Vein endothelial cell (primary cell): Measurements from ENCODE around the gene TIMELESS. TPM values are rescaled to one million over a fixed set of nuclear protein-coding genes. Genes with fewer than 3 reads are reported as not detected.

Experiments
- total RNA-seq: library from RNA; depleted of rRNA; stranded (reverse); fragments of >200 nt; gene quantifications from 2 replicates; pipeline ENCODE4 v1.2.3, GENCODE V29; 2012

The TIMELESS gene, protein sequence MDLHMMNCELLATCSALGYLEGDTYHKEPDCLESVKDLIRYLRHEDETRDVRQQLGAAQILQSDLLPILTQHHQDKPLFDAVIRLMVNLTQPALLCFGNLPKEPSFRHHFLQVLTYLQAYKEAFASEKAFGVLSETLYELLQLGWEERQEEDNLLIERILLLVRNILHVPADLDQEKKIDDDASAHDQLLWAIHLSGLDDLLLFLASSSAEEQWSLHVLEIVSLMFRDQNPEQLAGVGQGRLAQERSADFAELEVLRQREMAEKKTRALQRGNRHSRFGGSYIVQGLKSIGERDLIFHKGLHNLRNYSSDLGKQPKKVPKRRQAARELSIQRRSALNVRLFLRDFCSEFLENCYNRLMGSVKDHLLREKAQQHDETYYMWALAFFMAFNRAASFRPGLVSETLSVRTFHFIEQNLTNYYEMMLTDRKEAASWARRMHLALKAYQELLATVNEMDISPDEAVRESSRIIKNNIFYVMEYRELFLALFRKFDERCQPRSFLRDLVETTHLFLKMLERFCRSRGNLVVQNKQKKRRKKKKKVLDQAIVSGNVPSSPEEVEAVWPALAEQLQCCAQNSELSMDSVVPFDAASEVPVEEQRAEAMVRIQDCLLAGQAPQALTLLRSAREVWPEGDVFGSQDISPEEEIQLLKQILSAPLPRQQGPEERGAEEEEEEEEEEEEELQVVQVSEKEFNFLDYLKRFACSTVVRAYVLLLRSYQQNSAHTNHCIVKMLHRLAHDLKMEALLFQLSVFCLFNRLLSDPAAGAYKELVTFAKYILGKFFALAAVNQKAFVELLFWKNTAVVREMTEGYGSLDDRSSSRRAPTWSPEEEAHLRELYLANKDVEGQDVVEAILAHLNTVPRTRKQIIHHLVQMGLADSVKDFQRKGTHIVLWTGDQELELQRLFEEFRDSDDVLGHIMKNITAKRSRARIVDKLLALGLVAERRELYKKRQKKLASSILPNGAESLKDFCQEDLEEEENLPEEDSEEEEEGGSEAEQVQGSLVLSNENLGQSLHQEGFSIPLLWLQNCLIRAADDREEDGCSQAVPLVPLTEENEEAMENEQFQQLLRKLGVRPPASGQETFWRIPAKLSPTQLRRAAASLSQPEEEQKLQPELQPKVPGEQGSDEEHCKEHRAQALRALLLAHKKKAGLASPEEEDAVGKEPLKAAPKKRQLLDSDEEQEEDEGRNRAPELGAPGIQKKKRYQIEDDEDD
- 5.2 and 7.5 TPM in 2 replicates for total RNA-seq

DNA sequence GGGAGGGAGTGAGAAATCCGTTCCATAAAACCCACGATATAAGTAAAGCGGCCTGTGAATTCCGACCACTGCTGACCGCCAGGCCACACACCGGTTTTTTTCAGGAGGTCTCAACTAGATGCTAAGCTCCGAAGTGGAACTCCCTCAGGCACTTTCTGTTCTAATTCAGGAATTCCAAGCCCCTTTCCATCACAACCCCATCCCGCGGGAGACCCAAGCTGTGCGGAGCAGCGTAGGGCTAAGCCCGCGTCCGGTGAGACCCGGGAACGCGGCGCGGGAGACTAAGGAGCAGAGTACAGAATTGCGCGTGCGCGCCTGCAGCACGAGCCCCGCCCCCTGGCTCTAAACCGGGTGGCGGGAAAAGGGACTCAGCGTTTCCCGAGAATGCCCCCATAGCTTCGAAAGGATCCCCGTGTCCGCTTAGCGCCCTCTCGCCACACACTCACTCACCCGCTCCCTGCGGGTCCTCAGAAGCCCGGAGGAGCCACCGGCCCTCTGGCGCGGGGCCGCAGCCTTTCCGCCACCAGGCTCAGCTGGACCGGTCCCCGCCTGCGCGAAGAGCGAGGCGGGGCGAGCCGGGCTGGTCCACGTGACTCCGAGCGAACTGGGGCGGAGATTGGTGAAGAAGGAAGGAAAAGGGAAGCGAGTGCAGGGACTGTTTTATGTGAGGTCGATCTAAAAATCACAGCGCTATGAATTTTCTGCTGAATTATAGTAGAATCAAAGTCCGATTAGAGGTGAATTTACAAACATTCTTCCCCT lies at the start of gene TIMELESS:
Gene TIMELESS, minus strand, starts transcription at position 567 of the 762 bp plus-strand sequence. CDS start 15,256 bp downstream, outside the sequence.

DNA sequence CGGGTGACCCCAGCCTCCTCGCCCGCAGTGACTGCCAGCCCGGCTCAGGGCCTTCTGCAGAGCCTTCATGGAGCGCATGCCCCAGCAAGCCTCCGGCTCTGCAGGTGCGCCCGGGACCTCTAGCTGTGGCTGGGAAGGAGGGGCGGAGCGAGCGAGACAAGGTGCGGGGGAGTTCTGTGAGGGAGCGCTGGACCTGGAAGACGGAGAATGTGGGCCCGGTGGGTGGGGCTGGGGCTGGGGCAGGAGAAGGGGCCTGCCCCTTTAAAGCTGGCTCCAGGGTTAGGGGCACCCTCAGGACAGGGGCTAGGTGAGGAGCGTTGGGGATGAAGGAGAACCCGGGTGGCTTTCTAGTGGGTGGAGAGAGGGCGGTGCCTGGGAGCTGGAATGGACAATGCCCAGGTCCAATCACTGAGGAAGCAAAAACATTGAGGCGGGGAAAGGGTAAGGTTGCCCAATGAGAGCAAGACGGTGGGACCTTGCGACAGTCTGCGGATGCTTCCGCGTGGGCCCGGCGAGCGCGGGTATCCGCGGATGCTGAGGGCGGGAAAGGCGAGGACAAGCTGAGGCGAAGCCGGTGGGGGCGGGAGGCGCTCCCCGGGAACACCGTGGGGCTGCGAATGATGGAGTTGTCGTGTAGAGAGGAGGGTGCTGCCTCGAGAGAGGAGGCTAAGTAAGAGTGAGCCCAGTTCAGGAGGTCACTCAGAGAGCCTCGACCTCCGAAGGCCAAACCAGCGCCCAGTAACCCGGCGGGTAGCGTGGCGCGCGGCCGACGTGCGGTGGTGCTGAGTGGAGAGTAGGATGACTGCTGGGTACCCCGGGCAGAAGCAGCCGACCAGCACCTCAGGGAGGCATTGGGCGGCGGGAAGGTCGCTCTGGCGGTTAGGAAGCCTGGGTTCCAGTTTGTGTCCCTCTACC lies 39.1 kb upstream of the TIMELESS start, which contains the start of gene GLS2:
Gene GLS2, minus strand, starts transcription at position 121 of the 915 bp plus-strand sequence. Its CDS starts 43 bp downstream, at position 78.

DNA sequence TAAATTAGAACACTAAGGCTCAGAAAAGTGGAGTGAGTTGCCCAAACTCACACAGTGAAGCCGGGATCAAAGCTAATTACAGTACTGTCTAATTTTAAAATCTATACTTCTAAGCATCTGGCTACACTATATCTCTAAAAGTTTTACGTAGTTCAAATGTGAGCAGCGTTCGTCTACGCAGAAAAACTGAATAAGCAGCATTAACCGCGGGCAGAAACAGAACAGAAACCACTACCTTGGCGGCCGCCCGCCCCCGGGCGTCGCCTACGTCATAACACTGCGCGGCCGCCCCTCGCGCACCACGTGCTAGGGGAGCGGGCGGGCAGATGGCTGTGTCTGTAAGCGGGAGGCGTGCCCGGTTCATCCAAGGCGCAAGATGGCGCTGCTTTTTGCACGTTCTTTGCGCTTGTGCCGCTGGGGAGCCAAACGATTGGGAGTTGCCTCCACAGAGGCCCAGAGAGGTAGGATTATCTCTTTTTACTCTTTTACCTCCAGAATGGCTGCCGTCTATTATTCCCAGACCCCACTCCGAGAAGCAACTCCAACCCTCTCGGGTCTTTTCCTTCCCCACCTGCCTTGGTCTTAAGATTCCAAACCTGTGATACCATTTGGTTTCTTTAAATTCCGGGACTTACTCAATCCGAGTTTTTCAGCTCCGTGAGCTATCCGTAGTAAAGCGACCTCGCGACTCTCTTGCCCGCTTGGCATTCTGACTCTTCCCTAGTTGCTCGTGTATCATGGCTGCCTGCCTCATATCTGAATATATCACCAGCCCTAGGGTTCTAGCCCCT lies 19.2 kb upstream of the TIMELESS start, which contains the start of gene SPRYD4:
Gene SPRYD4, plus strand, starts transcription at position 363 of the 791 bp plus-strand sequence. Its CDS starts 14 bp downstream, at position 377.

DNA sequence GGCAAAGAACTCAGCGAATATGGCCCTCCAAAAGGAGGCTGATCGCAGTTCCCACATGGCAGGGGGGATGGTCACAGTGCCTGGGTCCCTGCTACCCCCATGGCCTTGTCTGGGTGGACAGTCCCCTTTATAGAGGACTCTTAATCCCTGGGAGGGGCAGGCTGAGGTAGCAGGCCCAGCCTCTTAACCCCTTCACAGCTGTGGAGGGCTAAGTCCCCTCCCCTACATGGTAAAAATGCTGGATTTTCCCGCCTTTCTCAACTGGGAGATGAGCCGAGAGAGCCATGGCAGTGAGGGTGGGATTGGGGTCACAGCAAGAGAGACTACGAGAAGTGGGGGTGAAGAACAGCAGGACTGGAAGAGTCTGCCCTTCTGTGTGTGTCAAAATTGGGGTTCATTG lies 5.3 kb upstream of the TIMELESS start, which contains the start of gene MIP:
Gene MIP, minus strand, starts transcription at position 101 of the 400 bp plus-strand sequence. Its CDS starts 44 bp downstream, at position 57.

Other genes starting within 250 kb of the TIMELESS start
- 92.1 and 143 TPM in 2 replicates for gene RNF41, start 227.5 kb downstream of the TIMELESS start, total RNA-seq
- 30.2 and 33.0 TPM in 2 replicates for gene NABP2, start 225.1 kb downstream of the TIMELESS start, total RNA-seq
- not detected in 2 replicates for gene SLC39A5, start 219.4 kb downstream of the TIMELESS start, total RNA-seq
- 23.8 and 27.5 TPM in 2 replicates for gene ANKRD52, start 191.0 kb downstream of the TIMELESS start, total RNA-seq
- 7.8 and 11.7 TPM in 2 replicates for gene COQ10A, start 182.5 kb downstream of the TIMELESS start, total RNA-seq
- 213 and 238 TPM in 2 replicates for gene CS, start 149.1 kb downstream of the TIMELESS start, total RNA-seq
- gene CNPY2, start 133.4 kb downstream of the TIMELESS start, total RNA-seq = 102 and 107 TPM in 2 replicates
- gene PAN2, start 115.4 kb downstream of the TIMELESS start, total RNA-seq = 11.8 and 16.3 TPM in 2 replicates
- 0.76 TPM in 1 of 2 replicates, not detected in the other for gene IL23A, start 110.5 kb downstream of the TIMELESS start, total RNA-seq
- gene STAT2, start 89.3 kb downstream of the TIMELESS start, total RNA-seq = 69.4 and 94.7 TPM in 2 replicates
- gene APOF, start 86.6 kb downstream of the TIMELESS start, total RNA-seq = not detected in 2 replicates
- gene MIP, start 5.2 kb upstream of the TIMELESS start, total RNA-seq = 0.29 TPM in 1 of 2 replicates, not detected in the other
- gene SPRYD4, start 19.2 kb upstream of the TIMELESS start, total RNA-seq = 2.6 and 3.4 TPM in 2 replicates
- not detected in 2 replicates for gene GLS2, start 38.7 kb upstream of the TIMELESS start, total RNA-seq
- 49.0 and 59.4 TPM in 2 replicates for gene RBMS2, start 72.4 kb upstream of the TIMELESS start, total RNA-seq
- 56.8 and 60.8 TPM in 2 replicates for gene BAZ2A, start 180.9 kb upstream of the TIMELESS start, total RNA-seq
- 493 and 570 TPM in 2 replicates for gene ATP5F1B, start 196.6 kb upstream of the TIMELESS start, total RNA-seq
- gene PTGES3, start 238.9 kb upstream of the TIMELESS start, total RNA-seq = 85.3 and 123 TPM in 2 replicates